ENCODE results near the gene POU2F1.

Gene POU2F1

DNA sequence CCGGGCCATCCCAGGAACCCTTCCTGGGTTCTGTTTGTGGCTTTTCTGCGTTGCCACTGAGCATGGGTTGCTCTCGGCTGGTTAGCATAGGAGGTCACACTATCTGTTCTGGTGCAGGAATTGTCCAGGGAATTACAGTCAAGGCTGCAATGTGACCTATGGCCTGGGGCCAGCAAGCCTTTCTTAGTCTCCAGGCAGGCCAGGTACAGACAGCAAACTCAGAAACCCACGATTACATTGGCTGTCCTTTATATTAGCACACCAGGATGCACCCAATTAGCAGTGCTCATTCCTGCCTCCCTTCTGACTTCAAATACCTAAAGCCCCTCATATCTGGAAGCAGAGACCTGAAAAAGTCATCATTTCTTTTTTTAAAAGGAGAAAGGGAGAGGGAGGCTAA lies 242.4 kb downstream of the POU2F1 start:
- Histone ChIP-seq H3K9ac (no peak overlapping the region), H3K4me2 (no peak overlapping the region), H3K27me3 (no peaks in the 10 kb centered on the region), H3K4me3 (no peak overlapping the region), H3K4me1 (no peaks in the 10 kb centered on the region), H3K27ac (no peak overlapping the region), H4K20me1 (no peaks in the 10 kb centered on the region), H3K9me3 (no peaks in the 10 kb centered on the region), H3K36me3 (no peaks in the 10 kb centered on the region)
- TF ChIP-seq Cebpa-rat (IDR thresholded peaks at IDR 0.05) = no peak

DNA sequence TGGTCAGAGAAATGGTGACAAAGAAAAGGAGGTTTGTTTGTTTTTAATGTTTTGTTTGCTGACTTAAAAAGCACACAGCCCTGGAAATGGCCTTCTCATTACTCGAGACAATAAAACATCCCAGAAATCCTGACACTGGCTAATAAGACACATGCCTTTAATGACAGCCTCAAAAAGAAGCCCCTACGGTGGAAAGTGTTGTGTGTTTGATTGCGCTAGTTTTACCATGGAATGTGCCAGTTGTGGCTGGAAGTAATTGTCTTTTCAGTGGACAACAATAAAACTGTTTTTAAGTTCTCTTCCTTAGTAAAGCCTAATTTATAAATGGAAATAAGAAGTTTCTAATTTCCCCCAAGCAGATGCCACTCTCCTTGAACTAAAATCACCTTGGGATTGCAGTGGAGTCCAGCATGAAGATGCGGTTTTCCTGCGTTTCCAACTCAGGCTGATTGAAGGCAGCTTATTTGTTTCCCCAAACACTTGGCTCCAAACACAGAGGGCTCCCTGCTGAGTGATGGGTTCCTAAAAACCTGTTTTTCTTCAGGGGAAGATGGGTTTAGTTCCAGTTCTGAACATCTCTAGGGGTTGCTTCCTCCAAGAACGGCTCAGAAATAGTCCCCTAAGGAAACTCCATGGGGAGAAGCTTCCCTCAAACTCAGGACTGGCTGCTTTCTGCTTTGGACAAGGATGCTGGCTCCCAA lies 243.3 kb downstream of the POU2F1 start:
- no peak for TF ChIP-seq Cebpa-rat (IDR thresholded peaks at IDR 0.05)
- no peak overlapping the region for H3K27ac ChIP-seq

DNA sequence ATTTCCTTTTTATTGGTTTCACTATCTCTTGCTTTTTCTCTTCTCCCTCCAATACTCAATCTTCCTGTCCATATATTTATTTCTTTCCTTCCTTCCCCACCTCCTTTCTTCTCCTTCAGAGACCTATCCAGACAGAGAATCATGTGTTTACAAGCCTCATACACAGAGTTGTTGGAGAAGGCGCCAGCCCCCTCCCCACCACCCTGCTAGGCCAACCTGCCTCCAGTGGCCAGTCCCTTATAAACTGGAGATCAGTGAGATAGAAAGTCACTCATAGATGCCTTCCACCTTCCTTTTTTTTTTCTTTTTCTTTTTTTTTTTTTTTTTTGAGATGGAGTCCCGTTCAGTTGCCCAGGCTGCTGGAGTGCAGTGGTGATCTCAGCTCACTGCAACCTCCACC lies 244.3 kb downstream of the POU2F1 start:
- Histone ChIP-seq H3K9me3 (no peaks in the 10 kb centered on the region), H4K20me1 (no peaks in the 10 kb centered on the region), H3K27ac (no peak overlapping the region), H3K36me3 (no peaks in the 10 kb centered on the region), H3K4me3 (no peak overlapping the region), H3K4me1 (no peaks in the 10 kb centered on the region), H3K27me3 (no peaks in the 10 kb centered on the region), H3K9ac (no peak overlapping the region), H3K4me2 (no peak overlapping the region)
- TF ChIP-seq Cebpa-rat (IDR thresholded peaks at IDR 0.05) = no peak

More for the DNA sequence above, 243.3 kb downstream of the POU2F1 start:
- no peaks in the 10 kb centered on the region for H3K36me3 ChIP-seq
- H3K27me3 ChIP-seq = no peaks in the 10 kb centered on the region
- no peaks in the 10 kb centered on the region for H3K9me3 ChIP-seq
- no peak overlapping the region for H3K9ac ChIP-seq
- no peak overlapping the region for H3K4me3 ChIP-seq
- no peaks in the 10 kb centered on the region for H4K20me1 ChIP-seq
- H3K4me1 ChIP-seq = no peaks in the 10 kb centered on the region
- H3K4me2 ChIP-seq = no peak overlapping the region

DNA sequence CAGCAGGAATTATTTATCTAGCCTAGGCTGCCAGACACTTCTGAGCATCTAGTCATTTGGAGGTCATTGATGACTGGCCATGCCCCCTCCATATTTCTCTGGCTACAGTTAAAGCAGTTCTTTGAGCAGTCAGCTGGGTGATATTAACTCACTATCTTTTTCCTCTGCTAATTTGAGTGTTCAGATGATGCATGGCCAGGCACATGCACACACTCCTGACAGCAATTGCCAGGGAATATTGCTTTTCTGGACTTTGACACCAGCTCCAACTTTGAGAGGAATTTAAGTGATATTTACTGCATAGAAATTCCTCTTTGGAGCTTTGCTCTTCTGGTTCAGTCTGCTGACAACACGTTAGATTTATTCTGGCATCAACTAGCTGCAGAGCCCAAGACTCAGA lies 245.1 kb downstream of the POU2F1 start:
- no peak overlapping the region for H3K4me2 ChIP-seq
- H3K9ac ChIP-seq = no peak overlapping the region
- TF ChIP-seq Cebpa-rat (IDR thresholded peaks at IDR 0.05) = no peak
- no peaks in the 10 kb centered on the region for H3K9me3 ChIP-seq
- H3K4me3 ChIP-seq = no peak overlapping the region
- no peaks in the 10 kb centered on the region for H3K36me3 ChIP-seq
- H4K20me1 ChIP-seq = no peaks in the 10 kb centered on the region
- no peaks in the 10 kb centered on the region for H3K27me3 ChIP-seq
- no peak overlapping the region for H3K27ac ChIP-seq
- H3K4me1 ChIP-seq = no peaks in the 10 kb centered on the region

DNA sequence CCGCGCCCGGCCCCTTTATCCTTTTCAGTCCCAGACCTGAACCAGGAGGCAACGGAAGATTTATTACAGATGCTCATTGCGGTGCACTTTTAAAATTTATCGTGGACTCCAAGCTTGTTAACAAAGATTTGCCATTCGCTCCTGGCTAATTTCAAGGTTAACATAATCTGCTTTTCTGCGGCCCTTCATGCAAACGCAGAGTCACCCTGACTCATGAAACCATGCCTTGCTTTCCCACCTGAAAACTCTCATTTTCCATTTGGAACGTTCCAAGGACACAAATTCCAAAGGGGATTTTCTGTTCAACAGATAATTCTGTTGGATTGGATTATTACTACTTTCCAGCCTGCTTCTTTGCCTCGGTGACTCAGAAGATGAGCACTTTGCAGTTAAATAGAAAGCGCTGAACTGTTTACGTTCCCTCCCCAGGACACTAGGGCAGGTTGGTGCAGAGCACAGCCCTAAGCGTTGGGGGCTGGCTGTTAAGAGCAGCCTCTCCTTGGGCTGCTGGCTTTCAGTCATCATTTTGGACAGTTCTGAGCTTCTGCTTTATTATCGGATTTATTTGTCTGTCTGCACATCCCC lies 246.5 kb downstream of the POU2F1 start:
- H3K36me3 ChIP-seq = no peaks in the 10 kb centered on the region
- no peak overlapping the region for H3K9ac ChIP-seq
- H3K27me3 ChIP-seq = no peaks in the 10 kb centered on the region
- TF ChIP-seq Cebpa-rat (IDR thresholded peaks at IDR 0.05) = no peak
- no peaks in the 10 kb centered on the region for H3K9me3 ChIP-seq
- no peaks in the 10 kb centered on the region for H3K4me1 ChIP-seq
- H4K20me1 ChIP-seq = no peaks in the 10 kb centered on the region
- H3K27ac ChIP-seq = no peak overlapping the region
- H3K4me2 ChIP-seq = no peak overlapping the region
- no peak overlapping the region for H3K4me3 ChIP-seq

DNA sequence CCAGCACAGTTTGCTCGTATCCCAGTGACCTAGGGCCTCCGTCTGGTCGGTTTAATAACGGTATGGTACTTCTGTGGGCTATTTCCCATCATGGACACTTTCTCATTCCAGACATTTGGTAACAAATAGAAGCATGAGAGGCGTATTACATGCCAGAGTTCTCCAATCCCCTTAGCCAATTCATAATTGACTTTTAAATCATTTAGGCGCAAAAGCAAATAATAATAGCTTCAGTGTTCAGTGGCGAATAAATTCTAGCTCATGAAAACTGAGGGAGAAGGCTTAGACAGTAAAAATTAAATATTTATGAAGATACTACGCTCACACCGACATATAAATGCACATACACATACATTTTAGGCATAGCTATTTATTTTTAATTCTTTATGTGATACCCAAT lies 247.1 kb downstream of the POU2F1 start:
- Histone ChIP-seq H3K4me2 (no peak overlapping the region), H3K27ac (no peak overlapping the region), H3K9ac (no peak overlapping the region), H4K20me1 (no peaks in the 10 kb centered on the region), H3K4me3 (no peak overlapping the region), H3K9me3 (no peaks in the 10 kb centered on the region), H3K36me3 (no peaks in the 10 kb centered on the region), H3K4me1 (no peaks in the 10 kb centered on the region), H3K27me3 (no peaks in the 10 kb centered on the region)
- TF ChIP-seq Cebpa-rat (IDR thresholded peaks at IDR 0.05) = no peak

DNA sequence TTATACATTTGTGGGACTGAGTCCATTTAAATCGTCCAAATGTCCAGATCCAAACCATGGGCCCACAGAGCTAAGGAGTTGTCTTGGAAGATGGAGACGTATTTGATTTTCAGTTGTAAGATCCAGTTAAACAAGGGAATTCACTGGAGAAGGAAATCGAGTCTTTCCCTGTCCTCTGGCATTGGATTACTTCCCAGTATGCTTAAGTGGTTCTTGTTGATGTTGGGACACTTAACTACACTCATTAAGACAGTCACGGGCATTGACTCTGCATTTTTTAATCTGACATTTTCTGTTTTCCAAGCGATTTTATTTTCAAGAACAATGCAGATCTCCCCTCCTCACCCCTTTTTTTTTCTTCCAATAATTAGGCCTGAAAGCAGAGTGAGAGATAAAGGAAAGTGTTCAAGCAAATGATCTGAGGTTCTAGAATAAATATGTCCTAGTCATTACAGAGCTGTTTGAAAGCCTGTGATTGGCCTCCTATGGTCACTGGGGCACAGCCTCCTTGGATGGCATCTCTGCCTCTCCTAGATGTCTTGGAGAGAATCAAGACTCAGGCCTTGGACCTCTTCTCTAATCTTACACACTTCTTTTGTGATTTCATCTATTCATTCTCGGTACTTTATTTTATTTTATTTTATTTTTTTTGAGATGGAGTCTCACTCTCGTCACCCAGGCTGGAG lies 248.7 kb downstream of the POU2F1 start:
- TF ChIP-seq Cebpa-rat (IDR thresholded peaks at IDR 0.05) = no peak

DNA sequence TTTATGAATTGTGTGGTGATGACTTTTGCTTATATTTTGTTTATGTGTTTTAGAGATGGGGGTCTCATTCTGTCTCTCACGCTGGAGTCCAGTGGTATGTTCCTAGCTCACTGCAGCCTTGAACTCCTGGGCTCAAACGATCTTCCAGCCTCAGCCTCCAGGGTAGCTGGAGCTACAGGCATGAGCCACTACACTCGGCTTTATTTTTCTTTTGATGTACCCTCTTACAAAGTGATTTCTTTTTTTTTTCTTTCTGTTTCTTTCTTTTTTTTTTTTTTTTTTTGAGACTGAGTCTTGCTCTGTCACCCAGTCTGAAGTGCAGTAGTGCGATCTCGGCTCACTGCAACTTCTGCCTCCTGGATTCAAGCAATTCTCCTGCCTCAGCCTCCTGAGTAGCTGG lies 250.9 kb downstream of the POU2F1 start:
- H3K4me3 ChIP-seq = no peak overlapping the region
- no peak overlapping the region for H3K4me2 ChIP-seq
- H3K36me3 ChIP-seq = no peaks in the 10 kb centered on the region
- TF ChIP-seq Cebpa-rat (IDR thresholded peaks at IDR 0.05) = no peak
- H3K27me3 ChIP-seq = no peaks in the 10 kb centered on the region
- no peak overlapping the region for H3K27ac ChIP-seq
- no peaks in the 10 kb centered on the region for H3K4me1 ChIP-seq
- no peaks in the 10 kb centered on the region for H4K20me1 ChIP-seq
- H3K9me3 ChIP-seq = no peaks in the 10 kb centered on the region
- no peak overlapping the region for H3K9ac ChIP-seq

More for the DNA sequence above, 248.7 kb downstream of the POU2F1 start:
- no peaks in the 10 kb centered on the region for H3K36me3 ChIP-seq
- no peaks in the 10 kb centered on the region for H3K9me3 ChIP-seq
- H3K27me3 ChIP-seq = no peaks in the 10 kb centered on the region
- H3K9ac ChIP-seq = no peak overlapping the region
- no peaks in the 10 kb centered on the region for H3K4me1 ChIP-seq
- no peaks in the 10 kb centered on the region for H4K20me1 ChIP-seq
- no peak overlapping the region for H3K27ac ChIP-seq
- no peak overlapping the region for H3K4me3 ChIP-seq
- H3K4me2 ChIP-seq = no peak overlapping the region

DNA sequence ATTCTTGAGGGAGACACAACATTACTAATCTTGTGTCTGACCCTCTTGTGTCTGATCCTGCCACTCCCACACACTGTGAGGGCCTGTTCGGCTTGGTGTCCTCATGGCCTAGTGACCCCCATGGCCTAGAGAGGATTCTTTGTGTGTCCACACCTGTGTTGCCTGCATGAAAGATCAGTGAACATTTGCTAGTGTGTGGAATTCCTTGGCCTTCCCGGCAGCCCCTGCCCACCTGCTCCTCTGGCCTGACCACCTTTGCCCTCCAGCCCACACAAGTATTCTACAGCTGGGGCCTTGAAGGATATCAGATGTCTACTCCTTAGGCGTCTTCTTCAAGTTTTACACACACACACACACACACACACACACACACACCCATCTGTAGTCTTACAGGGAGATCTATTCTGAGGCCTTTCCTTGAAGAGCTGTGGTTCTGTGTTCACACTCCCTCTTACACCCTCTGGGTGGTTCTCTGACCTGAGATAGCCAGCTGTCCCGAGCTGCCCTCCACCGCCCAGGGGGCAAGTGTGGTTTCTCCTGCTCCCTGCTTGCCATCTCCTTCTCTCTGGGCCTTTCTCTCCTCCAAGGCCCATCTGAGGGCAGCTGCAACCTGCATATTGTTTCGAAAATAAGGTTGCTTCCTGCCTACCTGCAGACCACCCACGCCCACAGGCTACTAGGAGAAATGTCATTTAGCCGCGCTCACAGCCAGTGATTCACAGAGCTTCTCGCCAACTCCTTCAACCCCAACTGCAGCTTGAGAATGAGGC lies 252.3 kb downstream of the POU2F1 start:
- TF ChIP-seq Cebpa-rat (IDR thresholded peaks at IDR 0.05) = no peak
- H4K20me1 ChIP-seq = no peaks in the 10 kb centered on the region
- H3K27ac ChIP-seq = no peak overlapping the region
- no peaks in the 10 kb centered on the region for H3K36me3 ChIP-seq
- H3K9me3 ChIP-seq = no peaks in the 10 kb centered on the region
- no peaks in the 10 kb centered on the region for H3K27me3 ChIP-seq
- H3K4me2 ChIP-seq = no peak overlapping the region
- H3K4me3 ChIP-seq = no peak overlapping the region
- no peak overlapping the region for H3K9ac ChIP-seq
- H3K4me1 ChIP-seq = no peaks in the 10 kb centered on the region

DNA sequence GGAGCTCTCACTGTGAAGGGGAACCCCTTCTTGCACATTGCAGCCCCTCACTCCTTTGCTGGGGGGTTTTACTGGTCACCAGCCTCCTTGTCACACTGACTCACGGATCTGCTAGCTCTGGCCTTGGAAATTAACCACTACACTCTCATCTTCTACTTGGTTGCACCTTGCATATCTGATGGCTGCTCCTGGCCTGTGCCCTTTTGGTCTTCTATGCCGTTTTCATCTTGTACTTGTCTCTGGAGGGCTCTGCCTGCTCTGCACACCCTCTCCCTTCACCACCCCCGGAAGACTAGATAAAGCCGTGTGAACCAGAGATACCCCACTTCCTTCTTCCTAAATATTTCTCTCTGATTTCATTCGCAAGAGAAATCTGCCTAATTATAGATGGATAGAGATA lies 253.1 kb downstream of the POU2F1 start:
- Histone ChIP-seq H3K27ac (no peak overlapping the region), H3K27me3 (no peaks in the 10 kb centered on the region), H3K36me3 (no peaks in the 10 kb centered on the region), H3K9ac (no peak overlapping the region), H4K20me1 (no peaks in the 10 kb centered on the region), H3K4me3 (no peak overlapping the region), H3K9me3 (no peaks in the 10 kb centered on the region), H3K4me2 (no peak overlapping the region), H3K4me1 (no peaks in the 10 kb centered on the region)
- TF ChIP-seq Cebpa-rat (IDR thresholded peaks at IDR 0.05) = no peak
